ENCODE results near the gene FAM20B. TPM values are rescaled to one million over a fixed set of nuclear protein-coding genes. Genes with fewer than 3 reads are reported as not detected.
"Not testable (repeated sequence)": the region's sequence is repeated elsewhere in the genome, so short reads cannot be mapped to it uniquely, and the experiment has no call there.

The FAM20B gene, protein sequence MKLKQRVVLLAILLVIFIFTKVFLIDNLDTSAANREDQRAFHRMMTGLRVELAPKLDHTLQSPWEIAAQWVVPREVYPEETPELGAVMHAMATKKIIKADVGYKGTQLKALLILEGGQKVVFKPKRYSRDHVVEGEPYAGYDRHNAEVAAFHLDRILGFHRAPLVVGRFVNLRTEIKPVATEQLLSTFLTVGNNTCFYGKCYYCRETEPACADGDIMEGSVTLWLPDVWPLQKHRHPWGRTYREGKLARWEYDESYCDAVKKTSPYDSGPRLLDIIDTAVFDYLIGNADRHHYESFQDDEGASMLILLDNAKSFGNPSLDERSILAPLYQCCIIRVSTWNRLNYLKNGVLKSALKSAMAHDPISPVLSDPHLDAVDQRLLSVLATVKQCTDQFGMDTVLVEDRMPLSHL
- 10 to 100 TPM; 28.0 to 40.5 (median 33.2) TPM for total RNA-seq

DNA sequence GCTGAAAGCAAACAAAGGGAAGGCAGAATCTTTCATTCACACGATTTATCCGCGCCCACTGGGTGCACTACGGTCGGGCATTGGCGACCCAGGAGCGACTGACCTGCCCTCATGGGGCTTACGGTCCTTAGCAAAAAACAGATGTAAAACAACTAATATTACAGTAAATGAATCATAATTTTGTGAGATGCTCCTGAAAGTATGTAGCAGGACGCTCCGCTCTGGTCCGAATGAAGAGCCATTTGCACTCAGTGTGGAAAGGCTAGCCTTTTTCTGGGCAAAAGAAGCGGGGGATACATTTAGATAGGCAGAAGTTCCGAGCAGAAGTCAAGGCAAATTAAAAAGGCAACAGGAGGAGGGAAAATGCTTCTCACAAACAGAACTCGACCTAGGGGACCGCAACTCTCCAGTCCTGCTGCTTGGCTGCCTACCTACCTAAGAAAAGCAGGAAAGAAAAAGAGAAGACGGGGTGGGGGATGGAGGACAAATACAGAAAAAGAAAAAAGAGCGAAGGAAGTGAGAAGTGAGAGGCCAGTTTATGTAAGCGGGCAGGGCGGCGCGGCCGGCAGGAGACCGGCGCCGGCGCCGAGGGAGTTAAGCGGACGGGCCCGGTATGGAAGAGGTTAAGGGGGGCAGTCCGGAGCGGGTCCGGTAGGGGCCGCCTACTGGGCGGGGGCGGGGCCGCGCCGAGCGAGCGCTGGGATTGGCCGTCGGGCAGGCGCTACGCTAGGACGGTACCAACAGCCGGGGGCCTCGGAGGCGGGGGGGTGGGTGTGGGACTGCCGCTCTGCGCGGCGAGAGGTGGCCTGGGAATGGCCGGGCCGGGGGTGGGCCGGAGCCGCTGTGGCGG, at the start of gene FAM20B:
Gene FAM20B, plus strand, starts transcription at position 770 of the 850 bp plus-strand sequence. CDS start 17,954 bp downstream, outside the sequence.
- H3K4me3 ChIP-seq = peak within 1 kb of the TSS; percentile 72 to 98 (median 82)
- H3K27ac ChIP-seq = peak within 1 kb of the TSS; percentile 93 to 95
- in situ Hi-C loops (cut with MboI; ENCODE audit: low pct_unique_long_range_greater_than_20kb in 2 of 9, low sequenced_read_pairs in 9 of 9, unreplicated experiment in 9 of 9) = no loop called here
- peak; percentile 72 to 85 (median 78) for ATAC-seq (replicated peaks in 6 of 8)
- H3K4me1 ChIP-seq (replicated peaks in 1 of 2) = peaks cover 14 to 15% of the 10 kb centered on the region in 2 donors
- 27 to 80% (median 47%) methylated on average over 2 to 30 of the region's 58 CpGs for WGBS, 10 experiments

DNA sequence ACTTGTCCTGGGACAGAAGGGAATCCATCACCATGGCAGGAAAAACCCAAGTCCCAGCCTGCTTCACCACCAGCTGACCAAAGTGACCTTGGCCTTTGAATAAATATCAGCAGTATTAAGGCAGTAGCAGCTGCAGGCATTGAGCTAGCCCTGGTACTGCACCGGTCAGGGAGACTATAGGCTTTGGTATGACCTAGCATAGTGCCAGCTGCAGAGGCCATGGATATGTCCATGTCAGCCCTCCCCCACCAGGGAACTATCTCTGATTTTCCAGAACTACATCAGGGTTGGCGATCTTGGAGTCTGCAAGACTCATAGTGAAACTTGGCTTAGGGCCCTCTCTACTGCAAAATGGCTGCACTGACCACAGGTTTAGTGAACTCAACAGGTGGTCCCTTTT, 49.2 kb upstream of the FAM20B start:
- H3K27ac ChIP-seq = no peak overlapping the region
- in situ Hi-C loops (cut with MboI; ENCODE audit: low pct_unique_long_range_greater_than_20kb in 2 of 9, low sequenced_read_pairs in 9 of 9, unreplicated experiment in 9 of 9) = loop anchor here in 1 of 9 experiments (25.0 kb wide), 1 partner anchor 214 kb away; no protein-coding TSS in a partner anchor
- ATAC-seq (replicated peaks in 6 of 8) = no peak
- peaks cover 17 to 19% of the 10 kb centered on the region in 2 donors for H3K4me1 ChIP-seq (replicated peaks in 1 of 2)
- H3K4me3 ChIP-seq = no peak overlapping the region
- WGBS, 10 experiments = 0 to 100% (median 47%) methylated on average over 1 to 2 of the region's 2 CpGs; no CpG with 5 or more reads in 4 of the 10 experiments

DNA sequence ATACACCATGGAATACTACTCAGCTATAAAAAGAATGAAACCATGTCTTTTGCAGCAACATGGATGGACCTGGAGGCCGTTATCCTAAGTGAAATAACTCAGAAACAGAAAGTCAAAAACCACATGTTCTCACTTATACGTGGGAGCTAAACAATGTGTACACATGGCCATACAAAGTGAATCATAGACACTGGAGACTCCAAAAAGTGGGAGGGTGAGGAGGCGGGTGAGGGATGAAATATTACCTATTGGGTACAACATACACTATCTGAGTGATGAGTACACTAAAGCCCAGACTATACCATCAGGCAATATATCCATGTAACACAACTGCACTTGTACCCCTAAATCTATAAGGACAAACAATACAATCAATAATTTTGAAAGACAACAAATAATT, 39.5 kb upstream of the FAM20B start:
- Histone ChIP-seq H3K4me3 (no peak overlapping the region), H3K4me1 (replicated peaks in 1 of 2) (no peaks in the 10 kb centered on the region), H3K27ac (no peak overlapping the region)
- ATAC-seq (replicated peaks in 6 of 8) = no peak
- in situ Hi-C loops (cut with MboI; ENCODE audit: low pct_unique_long_range_greater_than_20kb in 2 of 9, low sequenced_read_pairs in 9 of 9, unreplicated experiment in 9 of 9) = loop anchor here in 1 of 9 experiments (25.0 kb wide), 1 partner anchor 224 kb away; no protein-coding TSS in a partner anchor
- 17 to 100% (median 80%) methylated on average over 1 to 3 of the region's 3 CpGs; no CpG with 5 or more reads in 1 of the 10 experiments for WGBS, 10 experiments

DNA sequence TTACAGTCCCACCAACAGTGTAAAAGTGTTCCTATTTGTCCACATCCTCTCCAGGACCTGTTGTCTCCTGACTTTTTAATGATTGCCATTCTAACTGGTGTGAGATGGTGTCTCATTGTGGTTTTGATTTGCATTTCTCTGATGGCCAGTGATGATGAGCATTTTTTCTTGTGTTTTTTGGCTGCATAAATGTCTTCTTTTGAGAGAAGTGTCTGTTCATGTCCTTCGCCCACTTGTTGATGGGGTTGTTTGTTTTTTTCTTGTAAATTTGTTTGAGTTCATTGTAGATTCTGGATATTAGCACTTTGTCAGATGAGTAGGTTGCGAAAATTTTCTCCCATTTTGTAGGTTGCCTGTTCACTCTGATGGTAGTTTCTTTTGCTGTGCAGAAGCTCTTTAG, 37.5 kb upstream of the FAM20B start:
- not testable (repeated sequence) for H3K4me3 ChIP-seq; ATAC-seq (replicated peaks in 6 of 8); H3K4me1 ChIP-seq (replicated peaks in 1 of 2); H3K27ac ChIP-seq
- 80 to 100% methylated on average over 1 of the region's 2 CpGs; no CpG with 5 or more reads in 8 of the 10 experiments for WGBS, 10 experiments
- in situ Hi-C loops (cut with MboI; ENCODE audit: low pct_unique_long_range_greater_than_20kb in 2 of 9, low sequenced_read_pairs in 9 of 9, unreplicated experiment in 9 of 9) = loop anchor here in 1 of 9 experiments (25.0 kb wide), 1 partner anchor 226 kb away; no protein-coding TSS in a partner anchor

DNA sequence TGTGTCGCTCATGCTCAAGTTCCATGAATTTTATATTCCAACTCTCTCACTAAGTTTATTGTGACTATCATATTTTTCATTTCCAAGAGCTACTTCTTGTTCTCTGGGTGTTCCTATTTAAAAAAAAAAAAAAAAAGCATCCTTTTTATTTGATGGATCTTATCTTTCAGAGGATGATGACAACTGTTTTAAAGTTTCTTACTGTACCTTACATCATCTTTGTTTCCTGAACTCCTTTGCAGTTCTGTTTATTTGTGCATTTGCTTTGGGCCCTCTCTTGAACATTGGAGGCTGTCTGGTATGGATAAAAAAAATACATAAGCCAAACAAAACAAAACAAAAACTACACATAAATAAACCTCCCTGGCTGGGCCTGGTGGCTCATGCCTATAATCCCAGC, 32.1 kb upstream of the FAM20B start:
- 73 to 100% (median 83%) methylated on average over 1 of the region's 1 CpG; no CpG with 5 or more reads in 5 of the 10 experiments for WGBS, 10 experiments
- Histone ChIP-seq H3K4me1 (replicated peaks in 1 of 2) (no peaks in the 10 kb centered on the region), H3K27ac (no peak overlapping the region), H3K4me3 (no peak overlapping the region)
- in situ Hi-C loops (cut with MboI; ENCODE audit: low pct_unique_long_range_greater_than_20kb in 2 of 9, low sequenced_read_pairs in 9 of 9, unreplicated experiment in 9 of 9) = loop anchor here in 2 of 9 experiments (10.0 to 25.0 kb wide), 2 partner anchors 219 to 231 kb away; no protein-coding TSS in a partner anchor
- ATAC-seq (replicated peaks in 6 of 8) = no peak

DNA sequence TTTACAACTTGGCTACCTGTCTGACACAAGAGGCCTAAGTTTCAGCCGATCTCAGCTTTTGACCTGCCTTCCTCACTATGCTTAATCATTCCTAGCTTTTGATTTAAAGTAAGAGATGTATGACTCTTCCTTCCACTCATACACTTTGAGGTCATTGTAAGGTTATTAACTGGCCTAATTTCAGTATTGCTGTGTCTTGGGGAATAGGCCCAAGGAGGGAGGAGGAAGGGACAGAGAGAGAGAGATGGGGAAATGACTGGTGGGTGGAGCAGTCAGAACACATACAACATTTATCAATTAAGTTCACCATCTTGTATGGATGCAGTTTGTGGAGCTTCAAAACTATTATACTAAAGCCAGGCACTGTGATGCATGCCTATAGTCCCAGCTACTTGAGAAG, 28.3 kb upstream of the FAM20B start:
- H3K27ac ChIP-seq = no peak overlapping the region
- WGBS, 10 experiments = 67 to 100% (median 92%) methylated on average over 1 of the region's 1 CpG
- no peak for ATAC-seq (replicated peaks in 6 of 8)
- in situ Hi-C loops (cut with MboI; ENCODE audit: low pct_unique_long_range_greater_than_20kb in 2 of 9, low sequenced_read_pairs in 9 of 9, unreplicated experiment in 9 of 9) = loop anchor here in 2 of 9 experiments (10.0 to 25.0 kb wide), 2 partner anchors 223 to 235 kb away; no protein-coding TSS in a partner anchor
- H3K4me3 ChIP-seq = no peak overlapping the region
- H3K4me1 ChIP-seq (replicated peaks in 1 of 2) = no peaks in the 10 kb centered on the region

DNA sequence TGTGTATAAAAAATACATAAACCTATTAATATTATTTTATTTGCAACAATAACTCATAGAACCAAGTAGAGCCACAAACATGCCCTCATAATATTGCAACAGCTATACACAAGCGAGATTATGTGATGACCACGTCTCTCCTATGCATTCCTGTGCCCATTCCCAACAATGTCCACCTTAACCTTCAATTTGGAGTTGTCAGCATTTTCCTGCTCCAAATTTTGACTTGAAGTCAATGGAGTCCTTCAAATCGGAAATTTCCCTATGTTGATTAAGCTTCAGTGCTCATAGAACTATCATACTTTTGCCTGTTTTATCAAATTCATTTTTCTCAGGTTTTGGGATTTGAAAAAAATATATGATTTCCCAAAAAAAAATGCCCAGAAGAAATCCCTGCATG, 27.4 kb upstream of the FAM20B start:
- 46 to 100% (median 93%) methylated on average over 1 to 3 of the region's 3 CpGs; no CpG with 5 or more reads in 3 of the 10 experiments for WGBS, 10 experiments
- no peak for ATAC-seq (replicated peaks in 6 of 8)
- Histone ChIP-seq H3K27ac (no peak overlapping the region), H3K4me1 (replicated peaks in 1 of 2) (no peaks in the 10 kb centered on the region), H3K4me3 (no peak overlapping the region)
- in situ Hi-C loops (cut with MboI; ENCODE audit: low pct_unique_long_range_greater_than_20kb in 2 of 9, low sequenced_read_pairs in 9 of 9, unreplicated experiment in 9 of 9) = loop anchor here in 2 of 9 experiments (10.0 to 25.0 kb wide), 2 partner anchors 223 to 236 kb away; no protein-coding TSS in a partner anchor

DNA sequence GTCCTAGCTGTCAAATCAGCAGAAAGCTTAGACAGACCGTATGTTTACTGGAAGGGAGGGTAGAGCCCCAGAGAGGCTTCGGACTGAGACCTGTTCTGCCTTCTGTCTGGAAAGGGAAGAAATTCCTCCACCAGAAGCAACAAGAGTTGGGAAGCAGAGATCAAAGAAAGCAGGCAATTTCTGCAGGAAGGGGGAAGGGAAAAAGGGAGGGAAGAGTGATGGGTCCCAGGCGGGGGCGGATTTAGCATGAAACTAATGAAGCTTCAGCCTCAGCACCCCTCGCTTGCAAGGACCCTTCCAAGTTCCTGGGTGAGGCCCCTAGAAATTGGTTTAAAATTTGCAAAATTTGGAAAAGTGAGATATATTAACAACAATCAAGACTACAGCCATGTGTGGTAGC, 26.6 kb upstream of the FAM20B start:
- in situ Hi-C loops (cut with MboI; ENCODE audit: low pct_unique_long_range_greater_than_20kb in 2 of 9, low sequenced_read_pairs in 9 of 9, unreplicated experiment in 9 of 9) = loop anchor here in 2 of 9 experiments (10.0 to 25.0 kb wide), 2 partner anchors 224 to 237 kb away; no protein-coding TSS in a partner anchor
- no peaks in the 10 kb centered on the region for H3K4me1 ChIP-seq (replicated peaks in 1 of 2)
- H3K27ac ChIP-seq = no peak overlapping the region
- WGBS, 10 experiments = 50 to 100% (median 82%) methylated on average over 1 to 4 of the region's 5 CpGs; no CpG with 5 or more reads in 3 of the 10 experiments
- H3K4me3 ChIP-seq = no peak overlapping the region
- no peak for ATAC-seq (replicated peaks in 6 of 8)

DNA sequence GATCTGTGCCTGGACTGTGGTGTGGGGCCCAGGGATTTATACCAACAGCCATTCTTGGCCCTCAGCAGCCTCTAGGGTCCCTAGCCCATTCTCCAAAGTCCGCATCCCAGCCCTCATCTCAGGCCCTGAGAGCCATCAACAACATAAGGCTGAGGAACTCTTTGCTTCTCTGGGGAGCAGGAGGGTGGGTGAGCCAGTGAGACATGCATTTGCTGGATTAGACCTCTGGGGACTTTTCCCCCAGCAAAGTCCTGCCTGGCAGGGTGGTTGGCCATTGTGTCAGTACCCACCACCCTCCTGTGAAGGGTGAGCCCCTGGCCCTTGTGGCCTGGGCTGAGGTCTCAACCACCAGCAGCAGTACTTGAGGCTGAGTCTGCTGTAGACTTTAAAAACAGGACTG, 24.2 kb upstream of the FAM20B start:
- H3K27ac ChIP-seq = no peak overlapping the region
- H3K4me1 ChIP-seq (replicated peaks in 1 of 2) = no peaks in the 10 kb centered on the region
- no peak for ATAC-seq (replicated peaks in 6 of 8)
- 100% methylated on average over 1 of the region's 1 CpG; no CpG with 5 or more reads in 4 of the 10 experiments for WGBS, 10 experiments
- in situ Hi-C loops (cut with MboI; ENCODE audit: low pct_unique_long_range_greater_than_20kb in 2 of 9, low sequenced_read_pairs in 9 of 9, unreplicated experiment in 9 of 9) = loop anchor here in 8 of 9 experiments (10.0 to 25.0 kb wide), 5 partner anchors 227 to 689 kb away; no protein-coding TSS in a partner anchor
- no peak overlapping the region for H3K4me3 ChIP-seq

DNA sequence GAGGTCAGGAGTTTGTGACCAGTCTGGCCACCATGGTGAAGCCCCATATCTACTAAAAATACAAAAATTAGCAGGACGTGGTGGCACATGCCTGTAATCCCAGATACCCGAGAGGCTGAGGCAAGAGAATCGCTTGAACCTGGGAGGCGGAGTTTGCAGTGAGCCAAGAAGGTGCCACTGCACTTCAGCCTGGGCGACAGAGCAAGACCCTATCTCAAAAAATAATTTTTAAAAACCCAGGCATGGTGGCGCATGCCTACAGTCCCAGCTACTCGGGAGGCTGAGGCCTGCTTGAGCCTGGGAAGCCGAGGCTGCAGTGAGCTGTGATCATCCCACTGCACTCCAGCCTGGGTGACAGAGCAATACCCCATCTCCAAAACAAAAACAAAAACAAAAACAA, 23.6 kb upstream of the FAM20B start:
- in situ Hi-C loops (cut with MboI; ENCODE audit: low pct_unique_long_range_greater_than_20kb in 2 of 9, low sequenced_read_pairs in 9 of 9, unreplicated experiment in 9 of 9) = loop anchor here in 8 of 9 experiments (10.0 to 25.0 kb wide), 5 partner anchors 227 to 690 kb away; no protein-coding TSS in a partner anchor
- peak in 4 of 8 experiments; percentile 25 to 41 (median 35) for ATAC-seq (replicated peaks in 6 of 8)
- 43 to 100% (median 93%) methylated on average over 1 to 8 of the region's 8 CpGs; no CpG with 5 or more reads in 1 of the 10 experiments for WGBS, 10 experiments
- H3K4me3 ChIP-seq; H3K27ac ChIP-seq; H3K4me1 ChIP-seq (replicated peaks in 1 of 2): not testable (repeated sequence)

DNA sequence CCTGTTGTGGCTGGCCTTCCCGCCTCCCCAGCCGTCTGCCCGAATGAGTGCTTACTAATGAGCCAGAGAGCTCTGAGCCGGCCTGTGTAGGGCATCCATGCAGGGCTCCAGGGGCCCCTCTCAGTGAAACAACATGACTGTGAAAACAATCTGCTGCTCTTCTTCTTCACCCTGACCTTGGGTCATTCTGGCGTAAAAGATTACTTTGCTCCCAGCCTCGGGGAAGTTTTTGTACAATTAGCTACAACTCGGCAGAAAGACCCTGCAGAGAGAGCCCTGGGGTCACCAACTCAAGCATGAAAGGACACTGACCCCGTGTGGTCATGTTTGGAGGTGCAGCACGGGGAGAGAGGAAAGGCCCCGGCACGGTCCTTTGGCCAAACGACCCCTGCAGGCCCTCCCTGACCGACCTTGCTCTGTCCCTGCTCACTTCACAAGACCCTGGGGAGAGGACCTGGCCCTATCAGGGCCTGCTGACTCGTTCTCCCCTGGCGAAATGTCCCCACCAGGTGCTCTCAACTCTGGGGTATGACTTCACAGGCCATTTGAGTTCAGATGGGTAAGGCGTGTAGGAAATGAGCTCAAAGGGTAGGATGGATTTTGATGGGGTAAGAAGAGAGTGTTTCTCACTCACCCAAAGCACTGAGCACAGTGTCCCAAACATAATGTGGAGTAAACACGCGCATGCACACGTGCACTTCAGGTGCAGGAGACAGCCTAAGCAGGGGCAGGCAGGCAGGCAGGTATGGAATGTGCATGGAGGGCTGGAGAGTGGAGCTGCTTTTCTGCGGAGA, 22.9 kb upstream of the FAM20B start:
- 0 to 83% (median 18%) methylated on average over 3 to 14 of the region's 20 CpGs; no CpG with 5 or more reads in 3 of the 10 experiments for WGBS, 10 experiments
- Histone ChIP-seq H3K4me3 (no peak overlapping the region), H3K27ac (no peak overlapping the region), H3K4me1 (replicated peaks in 1 of 2) (no peaks in the 10 kb centered on the region)
- peak; percentile 75 to 97 (median 94) for ATAC-seq (replicated peaks in 6 of 8)
- in situ Hi-C loops (cut with MboI; ENCODE audit: low pct_unique_long_range_greater_than_20kb in 2 of 9, low sequenced_read_pairs in 9 of 9, unreplicated experiment in 9 of 9) = loop anchor here in 8 of 9 experiments (10.0 to 25.0 kb wide), 5 partner anchors 228 to 690 kb away; no protein-coding TSS in a partner anchor

Data from motor neuron (in vitro differentiated cells).